Mesenteric fat pad (tissue), 1 donor: ENCODE results near the gene RSPO1. TPM values are rescaled to one million over a fixed set of nuclear protein-coding genes. Genes with fewer than 3 reads are reported as not detected.
"Not testable (repeated sequence)": the region's sequence is repeated elsewhere in the genome, so short reads cannot be mapped to it uniquely, and the experiment has no call there.

Experiments used
- DNase-seq: peaks from one replicate; pipeline ENCODE4 v3.0.0-alpha.2; 2020; ENCODE audit warnings: low spot score
- total RNA-seq: library from RNA; stranded (reverse); fragmentation: NEBNext Ultra II Directional; extraction: Animal tissue kit (Norgen Biotek cat#: 25700); gene quantifications from one replicate; pipeline ENCODE4 v1.2.1, GENCODE V29; 2021
- donor health status: DM: yes; HTN: yes; CAD: no.

The RSPO1 gene
- total RNA-seq, 1 donor from 2014 or later = 3.1 TPM

- DNase-seq = no peak
Measured at GRCh38 chr1:37621326-37621870, 13.3 kb downstream of the RSPO1 start.

DNA sequence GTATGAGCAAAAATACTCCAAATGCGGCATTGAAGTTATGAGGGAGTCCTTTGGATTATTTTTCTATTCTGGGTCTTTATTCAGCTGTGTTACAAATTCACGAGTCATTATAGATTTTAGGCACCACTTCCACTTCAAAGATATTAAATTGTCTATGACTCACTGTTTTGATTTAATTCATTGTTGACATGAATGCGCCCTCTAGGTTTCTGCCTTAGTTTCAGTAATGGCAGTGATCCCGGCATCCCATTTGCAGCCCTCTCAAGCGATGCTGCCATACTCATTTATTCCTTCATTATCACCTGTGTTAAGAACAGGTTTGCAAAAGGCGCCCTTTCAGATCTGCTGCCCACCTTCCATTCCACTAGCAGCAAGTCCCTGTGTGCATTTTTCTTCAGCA lies 14.0 kb downstream of the RSPO1 start:
- DNase-seq = no peak

DNA sequence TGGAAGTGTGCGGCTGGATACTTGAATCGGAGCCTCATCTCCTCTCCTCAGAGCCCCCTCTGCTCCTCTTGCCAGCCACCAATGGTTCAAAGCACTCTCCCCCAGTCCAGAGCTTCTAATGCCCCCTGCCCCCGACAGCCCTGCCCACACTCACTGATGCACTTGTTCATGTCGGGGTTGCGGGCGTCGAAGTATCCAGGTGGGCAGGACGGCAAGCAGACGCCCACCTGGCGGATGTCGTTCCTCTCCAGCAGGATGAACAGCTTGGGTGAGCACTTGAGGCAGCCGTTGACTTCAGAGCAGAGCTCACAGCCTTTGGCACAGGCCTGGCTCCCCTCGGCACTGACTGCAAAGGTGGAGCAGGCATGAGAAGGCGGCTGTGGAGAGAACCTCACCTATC lies 18.4 kb downstream of the RSPO1 start:
- no peak for DNase-seq

DNA sequence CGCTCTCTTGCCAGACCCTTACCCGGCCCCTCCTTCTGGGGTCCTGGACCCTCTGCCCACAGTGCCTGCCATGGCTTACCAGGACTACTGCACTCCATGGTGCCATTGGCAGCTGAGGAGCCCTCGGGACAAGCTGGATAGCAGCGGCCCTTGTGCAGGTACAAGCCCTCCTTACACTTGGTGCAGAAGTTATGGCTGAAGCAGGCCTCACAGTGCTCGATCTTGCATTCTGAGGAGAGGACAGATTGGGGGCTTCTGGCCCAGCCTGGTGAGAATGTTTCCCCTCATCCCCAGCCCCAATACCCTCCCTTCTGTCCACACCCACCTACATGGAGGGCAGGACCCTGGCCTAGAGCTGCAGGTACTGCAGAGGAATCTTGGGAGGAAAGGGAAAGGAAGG lies 20.6 kb downstream of the RSPO1 start:
- peak; percentile 69 for DNase-seq

DNA sequence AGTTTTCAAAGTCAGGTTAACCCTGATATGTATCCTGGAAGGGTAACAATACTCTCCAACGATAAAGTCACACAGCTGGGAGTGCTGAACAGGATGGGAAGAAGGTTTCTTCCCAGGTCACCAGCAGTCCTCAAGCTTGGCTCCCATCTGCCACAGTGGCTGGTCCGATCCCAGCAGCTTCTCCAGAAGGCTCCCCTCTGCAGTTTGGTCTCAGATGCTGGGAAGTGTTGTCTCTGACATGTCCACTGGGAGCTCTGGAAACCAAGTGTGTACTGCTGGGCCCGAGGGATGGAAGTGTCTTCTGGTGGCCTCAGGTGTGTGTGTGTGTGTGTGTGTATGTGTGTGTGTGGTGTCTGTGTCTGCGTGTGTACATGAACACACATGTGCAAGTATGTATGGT lies 22.5 kb downstream of the RSPO1 start:
- no peak for DNase-seq

DNA sequence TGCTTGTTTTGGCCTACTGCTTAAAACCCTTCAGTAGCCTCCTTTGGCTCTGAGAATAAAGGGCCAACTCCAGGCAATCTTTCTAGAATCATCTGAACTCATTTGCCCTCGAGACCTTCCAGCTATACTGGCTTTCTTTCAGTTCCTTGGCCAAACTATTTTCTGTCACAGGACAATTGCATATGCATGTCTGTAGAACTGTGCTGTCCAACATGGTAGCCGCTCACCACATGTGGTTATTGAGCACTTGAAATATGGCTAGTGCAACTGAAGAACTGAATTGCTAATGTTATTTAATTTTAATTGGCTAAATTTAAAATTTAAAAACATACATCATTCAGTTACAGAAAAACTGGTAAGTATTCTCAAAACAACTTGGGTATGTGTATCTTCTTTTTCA lies 24.7 kb downstream of the RSPO1 start:
- no peak for DNase-seq

DNA sequence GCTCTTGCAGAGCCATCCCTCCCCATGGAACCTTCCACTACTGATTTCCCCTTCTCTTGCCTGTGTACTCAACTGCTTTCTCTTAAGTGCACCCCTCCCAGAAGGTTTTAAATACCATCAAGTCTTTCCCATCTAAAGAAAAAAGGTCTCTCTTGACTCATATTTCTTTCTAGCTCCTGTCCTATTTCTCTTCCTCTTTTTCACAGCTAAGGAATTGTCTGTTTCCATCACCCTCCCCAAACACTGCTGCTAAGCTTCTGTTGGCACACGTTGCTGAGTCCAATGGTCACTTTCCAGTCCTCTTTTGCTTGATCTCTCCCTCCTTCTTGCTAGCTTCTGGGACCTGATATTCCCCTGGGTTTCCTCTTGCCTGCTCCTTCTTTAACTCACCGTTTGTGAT lies 25.7 kb downstream of the RSPO1 start:
- no peak for DNase-seq

GRCh38 chr1:37606481-37607263 lies 28.0 kb downstream of the RSPO1 start:
- no peak for DNase-seq

DNA sequence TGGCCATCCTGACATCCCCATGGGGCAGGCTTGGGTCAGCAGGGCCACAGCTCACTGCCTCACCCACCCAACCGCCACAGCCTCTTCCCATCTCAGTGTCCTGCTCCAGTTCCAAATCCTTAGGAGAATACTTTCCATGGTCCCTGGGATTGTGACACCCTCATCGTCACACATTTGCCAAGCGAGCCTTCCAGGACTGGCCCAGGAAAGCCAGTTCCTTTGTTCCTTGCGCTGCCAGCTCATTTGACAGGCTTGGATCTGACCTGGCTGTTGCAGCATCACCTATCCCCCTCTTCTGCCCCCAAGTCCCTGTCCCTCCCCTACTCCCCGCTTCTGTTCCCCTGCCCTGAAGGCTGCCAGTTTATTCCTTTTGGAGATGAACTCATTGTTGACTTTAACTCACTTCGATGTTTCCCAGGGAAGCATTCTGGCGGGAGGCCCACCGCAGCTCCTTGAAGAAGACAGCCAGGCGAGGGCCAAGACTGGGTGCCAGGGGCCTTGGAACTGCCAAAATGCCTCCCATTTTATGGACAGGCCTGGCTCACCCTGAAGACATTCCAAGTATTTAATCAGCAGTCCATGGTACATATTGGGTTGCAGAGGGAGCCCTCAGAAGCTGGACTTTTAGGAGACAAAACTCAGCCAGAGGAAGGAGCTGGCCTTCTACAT lies 28.8 kb downstream of the RSPO1 start:
- DNase-seq = no peak

DNA sequence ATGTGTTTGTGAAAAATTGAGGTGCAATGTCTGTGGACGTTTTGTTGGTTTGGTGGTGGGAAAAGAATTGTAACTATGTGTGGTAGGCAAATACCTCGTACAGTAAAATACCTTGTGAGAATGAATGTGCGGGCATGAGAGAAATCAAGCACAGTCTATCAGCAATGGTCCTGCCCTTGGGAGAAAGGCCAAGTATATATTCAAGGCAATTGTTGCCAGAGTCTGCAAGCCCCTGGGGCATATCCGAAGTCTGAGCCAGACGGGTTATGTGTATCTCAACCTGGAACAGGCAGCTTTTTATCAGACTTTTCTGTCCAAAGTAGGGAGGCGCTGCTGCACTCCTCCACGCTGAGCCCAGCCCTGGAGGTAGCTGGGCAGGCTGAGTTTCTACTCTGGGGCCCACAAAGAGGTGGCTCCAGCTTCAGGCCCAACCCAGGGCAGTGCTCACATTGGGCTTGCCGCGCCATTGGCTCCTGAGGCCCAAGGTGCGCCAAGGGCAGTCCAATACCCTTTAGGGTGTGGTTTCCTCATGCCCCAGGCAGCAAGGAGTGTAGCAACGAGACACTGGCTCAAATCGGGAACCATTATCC lies 29.5 kb downstream of the RSPO1 start:
- no peak for DNase-seq

DNA sequence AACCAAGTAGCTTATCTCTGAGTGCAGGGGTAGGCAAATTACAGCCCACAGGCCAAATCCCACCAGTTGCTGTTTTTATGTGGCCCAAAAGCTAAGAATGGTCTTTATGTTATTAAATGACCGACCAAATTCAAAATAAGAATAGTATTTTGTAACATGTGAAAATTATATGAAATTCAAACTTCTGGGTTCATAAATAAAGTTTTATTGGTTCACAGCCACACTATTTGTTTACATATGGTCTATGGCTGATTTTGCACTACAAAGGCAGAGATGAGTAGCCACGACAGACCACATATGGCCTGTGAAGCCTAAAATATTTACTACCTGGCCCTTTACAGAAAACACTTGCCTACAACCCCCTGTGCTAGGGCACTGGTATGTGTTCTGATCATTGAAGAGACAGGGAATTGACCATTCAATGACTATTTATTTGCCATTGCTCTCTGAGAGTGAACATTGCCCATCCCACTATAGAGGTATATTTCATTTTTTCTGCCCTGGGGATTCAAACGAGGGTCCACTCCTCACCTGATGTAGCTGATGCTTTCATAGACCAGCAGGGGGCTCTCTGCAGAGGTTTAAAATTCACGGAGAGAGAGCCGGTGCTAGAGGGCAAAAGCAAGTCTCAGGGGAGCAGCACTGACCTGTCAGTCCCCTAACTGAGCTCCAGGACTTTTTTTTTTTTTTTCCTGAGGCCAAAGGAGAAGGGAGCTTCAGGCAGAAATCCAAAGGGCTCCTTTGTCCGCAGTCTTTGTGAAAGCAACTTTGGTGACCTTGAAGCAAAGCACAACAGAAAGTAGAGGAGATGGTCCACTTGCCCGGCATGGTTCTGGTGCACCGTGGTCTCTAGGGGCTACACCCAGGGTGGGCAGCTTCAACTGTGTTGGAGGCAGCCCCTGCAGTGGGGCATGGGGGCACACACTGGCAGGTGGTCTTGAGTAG lies 31.7 kb downstream of the RSPO1 start:
- no peak for DNase-seq

- DNase-seq = no peak
Measured at GRCh38 chr1:37601441-37601840, 33.3 kb downstream of the RSPO1 start.

GRCh38 chr1:37599940-37600339 lies 34.8 kb downstream of the RSPO1 start:
- DNase-seq = no peak

GRCh38 chr1:37596182-37596667 lies 38.5 kb downstream of the RSPO1 start:
- no peak for DNase-seq

DNA sequence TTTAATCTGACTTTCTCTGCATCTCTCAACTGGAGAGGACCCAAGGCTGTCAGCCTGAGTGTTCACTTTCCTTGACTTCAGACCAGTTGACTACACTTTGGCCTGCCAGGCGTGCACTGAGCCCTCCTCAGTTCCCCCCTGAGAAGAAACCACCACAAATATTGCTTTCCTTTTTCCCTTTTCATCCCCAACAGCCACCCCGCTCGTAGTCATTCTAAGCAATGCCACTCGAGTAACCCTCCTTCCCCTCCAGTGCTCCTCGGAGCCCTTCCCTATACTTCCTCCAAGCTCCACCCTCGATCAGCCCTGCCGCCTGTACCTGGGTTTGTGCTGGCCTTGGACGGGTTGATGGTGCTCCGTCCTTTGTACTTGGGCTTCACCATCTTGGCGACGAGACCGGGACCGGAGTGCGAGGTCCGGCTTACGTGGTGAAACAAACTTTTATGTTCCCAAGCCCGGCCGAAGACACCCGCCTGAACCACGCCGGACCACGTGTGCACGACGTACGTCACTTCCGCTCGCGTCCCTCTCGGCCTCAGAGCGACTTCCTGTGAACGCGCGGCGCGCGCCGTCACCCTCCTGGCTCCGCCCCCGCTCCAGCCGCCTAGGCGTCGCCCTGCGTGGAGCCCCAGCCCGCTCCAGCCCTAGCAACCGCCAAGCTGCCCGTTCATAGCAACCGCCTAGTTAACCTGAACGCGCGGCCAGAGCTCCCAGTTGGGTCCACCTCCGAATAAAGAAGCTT lies 39.1 kb downstream of the RSPO1 start, which contains the start of gene GNL2:
GNL2 (minus strand) TSS at position 498 of the 742 bp plus-strand sequence; CDS start at position 383, 115 bp downstream.
- DNase-seq = peak; percentile 99

GRCh38 chr1:37593726-37594125 lies 41.0 kb downstream of the RSPO1 start:
- no peak for DNase-seq

DNA sequence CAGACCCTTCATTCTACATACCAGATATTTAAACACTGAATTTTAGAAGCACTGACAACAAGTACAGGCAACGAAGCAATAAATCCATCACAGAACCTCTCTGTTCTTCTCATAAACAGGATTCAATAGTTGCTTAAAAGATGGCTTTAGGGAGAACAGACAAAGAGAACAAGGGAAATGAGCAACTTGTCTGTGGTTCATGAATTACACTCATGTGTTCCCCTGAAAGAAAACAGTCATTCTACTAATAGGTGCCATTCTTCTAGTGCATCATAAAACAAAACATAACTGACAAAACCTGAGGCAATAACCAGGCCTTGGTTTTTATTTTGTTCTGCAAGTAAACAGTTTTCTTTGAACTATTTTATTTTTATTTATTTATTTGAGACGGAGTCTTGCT lies 45.8 kb downstream of the RSPO1 start:
- DNase-seq = no peak

GRCh38 chr1:37584544-37584943 lies 50.1 kb downstream of the RSPO1 start:
- DNase-seq = not testable (repeated sequence)

- no peak for DNase-seq
Measured at GRCh38 chr1:37575692-37576091, 59.0 kb downstream of the RSPO1 start.
